Stimulated activated memory B cell treated with anti-CD40 and anti-IgM and Interleukin-4, amounts not matched to agents 10 μg/mL and 1 μg/mL and 100 μg/mL, for 72 hours (primary cell): ENCODE results near the gene MRPL9.

Experiments
- ATAC-seq: fragments of 150-1000 bp; cut with Tn5 transposase; 2 replicates; pipeline ENCODE4 v1.10.0; 2021
- H3K27ac Mint-ChIP-seq: one replicate; pipeline ENCODE4 v1.8.0; 2022; ENCODE audit warnings: mild to moderate bottlenecking, mixed read lengths
- H3K27me3 Mint-ChIP-seq: one replicate; pipeline ENCODE4 v1.8.0; 2022; ENCODE audit warnings: mixed read lengths
- H3K36me3 Mint-ChIP-seq: one replicate; pipeline ENCODE4 v1.8.0; 2022; ENCODE audit warnings: mixed read lengths
- H3K4me1 Mint-ChIP-seq: one replicate; pipeline ENCODE4 v1.8.0; 2022; ENCODE audit warnings: mixed read lengths
- H3K4me3 Mint-ChIP-seq: one replicate; pipeline ENCODE4 v1.8.0; 2022; ENCODE audit warnings: mild to moderate bottlenecking, moderate library complexity, mixed read lengths
- H3K9me3 Mint-ChIP-seq: one replicate; pipeline ENCODE4 v1.8.0; 2022; ENCODE audit warnings: mixed read lengths

MRPL9 gene

GRCh38 chr1:151762941-151763921 lies at the start of gene MRPL9:
TSS of gene MRPL9 (minus strand) at chr1:151763496. CDS start at chr1:151763479, 17 bp downstream.
- Mint-ChIP-seq H3K27me3 (no peaks in the 10 kb centered on the region), H3K9me3 (no peaks in the 10 kb centered on the region), H3K36me3 (peaks cover 32% of the 10 kb centered on the region), H3K4me3 (peak within 1 kb of the TSS; percentile 88), H3K27ac (peak within 1 kb of the TSS; percentile 97), H3K4me1 (peaks cover 18% of the 10 kb centered on the region)
- ATAC-seq = peak; percentile 99

GRCh38 chr1:151811181-151811580 lies 47.9 kb upstream of the MRPL9 start:
- Mint-ChIP-seq H3K9me3 (no peaks in the 10 kb centered on the region), H3K4me3 (no peak overlapping the region), H3K27me3 (peaks cover 19% of the 10 kb centered on the region), H3K27ac (no peak overlapping the region), H3K36me3 (no peaks in the 10 kb centered on the region), H3K4me1 (peaks cover 7% of the 10 kb centered on the region)
- ATAC-seq = no peak

- Mint-ChIP-seq H3K36me3 (no peaks in the 10 kb centered on the region), H3K27me3 (peaks cover 8% of the 10 kb centered on the region), H3K9me3 (no peaks in the 10 kb centered on the region), H3K4me3 (no peak overlapping the region), H3K27ac (no peak overlapping the region), H3K4me1 (peaks cover 7% of the 10 kb centered on the region)
- ATAC-seq = no peak
These were observed 46.8 kb upstream of the MRPL9 start for GRCh38 chr1:151809985-151810556.

- Mint-ChIP-seq H3K4me3 (no peak overlapping the region), H3K4me1 (peaks cover 12% of the 10 kb centered on the region), H3K27me3 (peaks cover 1% of the 10 kb centered on the region), H3K36me3 (no peaks in the 10 kb centered on the region), H3K9me3 (no peaks in the 10 kb centered on the region), H3K27ac (no peak overlapping the region)
- no peak for ATAC-seq
These were observed 46.1 kb upstream of the MRPL9 start for GRCh38 chr1:151809290-151809984.

GRCh38 chr1:151807766-151808165 lies 44.5 kb upstream of the MRPL9 start:
- no peaks in the 10 kb centered on the region for H3K36me3 Mint-ChIP-seq

DNA sequence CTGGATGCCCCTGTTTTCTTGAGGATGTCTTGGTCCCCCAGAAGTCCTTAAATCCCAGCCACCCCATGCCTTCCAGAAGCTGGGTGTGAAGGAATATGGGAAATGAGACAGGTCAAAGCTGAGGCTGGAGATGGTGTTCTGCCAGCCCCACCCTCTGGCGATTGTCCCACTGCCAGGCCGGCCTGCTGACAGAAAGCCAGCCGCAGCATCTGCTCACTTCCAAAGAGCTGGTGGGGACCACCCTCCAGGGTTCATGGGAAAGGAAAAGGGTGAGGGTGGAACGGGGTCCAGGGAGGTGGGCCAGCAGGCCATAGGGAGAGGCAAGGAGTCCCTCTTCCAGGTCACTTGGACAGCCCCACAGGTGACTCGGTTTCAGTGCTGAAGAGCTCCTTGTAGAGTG lies 43.8 kb upstream of the MRPL9 start:
- ATAC-seq = no peak
- Mint-ChIP-seq H3K4me3 (no peak overlapping the region), H3K27me3 (no peaks in the 10 kb centered on the region), H3K4me1 (peaks cover 20% of the 10 kb centered on the region), H3K27ac (no peak overlapping the region), H3K9me3 (no peaks in the 10 kb centered on the region), H3K36me3 (no peaks in the 10 kb centered on the region)

More at GRCh38 chr1:151807766-151808165, 44.5 kb upstream of the MRPL9 start:
- Mint-ChIP-seq H3K27me3 (no peaks in the 10 kb centered on the region), H3K4me1 (peaks cover 20% of the 10 kb centered on the region), H3K27ac (no peak overlapping the region), H3K9me3 (no peaks in the 10 kb centered on the region), H3K4me3 (no peak overlapping the region)
- no peak for ATAC-seq

GRCh38 chr1:151806170-151806569 lies 42.9 kb upstream of the MRPL9 start:
- no peak overlapping the region for H3K27ac Mint-ChIP-seq
- no peak overlapping the region for H3K4me3 Mint-ChIP-seq
- no peak for ATAC-seq
- H3K4me1 Mint-ChIP-seq = peaks cover 20% of the 10 kb centered on the region
- no peaks in the 10 kb centered on the region for H3K36me3 Mint-ChIP-seq
- no peaks in the 10 kb centered on the region for H3K27me3 Mint-ChIP-seq
- no peaks in the 10 kb centered on the region for H3K9me3 Mint-ChIP-seq

DNA sequence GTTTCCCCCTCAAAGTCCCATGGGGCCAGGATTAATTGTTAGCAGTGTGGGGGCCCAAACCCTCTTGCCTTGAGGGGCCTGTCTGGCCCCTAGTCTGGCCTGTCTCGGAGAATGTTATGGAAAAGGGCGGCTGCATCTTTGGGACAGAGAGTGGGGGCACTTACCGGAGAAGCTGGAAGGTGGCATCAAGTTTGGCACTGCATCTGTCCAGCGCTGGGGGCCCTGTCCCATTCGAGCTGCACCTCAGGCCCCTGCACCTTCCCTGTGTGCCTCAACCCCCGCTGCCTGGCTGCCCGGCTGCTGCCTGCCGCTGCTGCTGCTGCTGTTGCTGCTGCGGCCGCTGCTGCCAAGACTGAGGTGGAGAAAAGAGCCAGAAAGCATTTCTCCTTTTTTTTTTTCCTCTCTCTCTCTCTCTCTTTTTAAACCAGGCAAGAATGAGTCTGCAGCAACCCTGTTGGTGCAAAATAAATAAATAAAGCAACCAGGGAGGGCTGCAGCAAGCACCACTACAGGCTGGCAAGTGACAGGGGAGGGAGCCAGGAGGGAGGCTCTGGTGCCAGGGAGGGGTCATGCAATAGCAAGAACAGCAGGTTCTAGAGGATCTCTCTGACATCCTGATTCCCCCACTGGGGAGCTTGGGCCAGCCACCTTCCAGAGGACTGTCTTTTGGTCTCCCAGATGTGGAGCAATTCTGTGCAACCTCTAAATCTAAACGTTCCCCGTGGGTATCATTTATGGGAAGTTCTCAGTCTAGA lies 41.9 kb upstream of the MRPL9 start, which contains the start of gene LINGO4:
Gene LINGO4, minus strand, starts transcription at position 354 of the 755 bp plus-strand sequence. CDS start 2,715 bp downstream, outside the sequence.
- Mint-ChIP-seq H3K4me3 (no peak within 1 kb of the TSS), H3K36me3 (no peaks in the 10 kb centered on the region), H3K27me3 (peaks cover 7% of the 10 kb centered on the region), H3K27ac (no peak within 1 kb of the TSS), H3K4me1 (peaks cover 20% of the 10 kb centered on the region), H3K9me3 (no peaks in the 10 kb centered on the region)
- ATAC-seq = no peak

DNA sequence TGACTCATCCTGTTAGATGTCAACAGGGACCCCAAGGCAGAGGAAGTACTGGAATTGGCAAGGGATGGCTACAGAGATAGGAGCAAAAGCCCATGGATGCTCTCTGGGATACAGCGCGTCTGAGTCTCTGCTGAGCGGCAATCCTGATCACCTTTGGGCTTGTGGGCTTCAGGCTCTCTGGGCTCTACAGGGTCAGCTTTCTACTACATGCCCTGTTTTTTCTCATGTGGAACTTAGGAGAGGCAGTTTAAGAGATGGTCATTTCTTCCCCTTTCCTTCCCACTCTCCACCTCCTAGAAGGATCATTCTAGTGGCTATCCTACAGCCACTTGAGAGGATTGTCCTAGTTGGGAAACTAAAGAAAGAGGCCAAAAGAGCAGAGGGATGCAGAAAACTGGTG lies 40.6 kb upstream of the MRPL9 start:
- Mint-ChIP-seq H3K36me3 (no peaks in the 10 kb centered on the region), H3K4me3 (no peak overlapping the region), H3K27me3 (peaks cover 18% of the 10 kb centered on the region), H3K9me3 (no peaks in the 10 kb centered on the region), H3K4me1 (peaks cover 25% of the 10 kb centered on the region), H3K27ac (no peak overlapping the region)
- ATAC-seq = no peak

GRCh38 chr1:151803164-151803563 lies 39.9 kb upstream of the MRPL9 start:
- Mint-ChIP-seq H3K27me3 (peaks cover 18% of the 10 kb centered on the region), H3K9me3 (no peaks in the 10 kb centered on the region)

GRCh38 chr1:151802372-151802771 lies 39.1 kb upstream of the MRPL9 start:
- H3K4me3 Mint-ChIP-seq = no peak overlapping the region
- H3K9me3 Mint-ChIP-seq = no peaks in the 10 kb centered on the region
- H3K36me3 Mint-ChIP-seq = peaks cover 4% of the 10 kb centered on the region
- peaks cover 18% of the 10 kb centered on the region for H3K27me3 Mint-ChIP-seq
- peaks cover 19% of the 10 kb centered on the region for H3K4me1 Mint-ChIP-seq
- no peak for ATAC-seq
- no peak overlapping the region for H3K27ac Mint-ChIP-seq

More at GRCh38 chr1:151803164-151803563, 39.9 kb upstream of the MRPL9 start:
- H3K4me1 Mint-ChIP-seq = peaks cover 25% of the 10 kb centered on the region
- peaks cover 4% of the 10 kb centered on the region for H3K36me3 Mint-ChIP-seq
- no peak overlapping the region for H3K27ac Mint-ChIP-seq
- no peak overlapping the region for H3K4me3 Mint-ChIP-seq
- ATAC-seq = no peak

- Mint-ChIP-seq H3K9me3 (no peaks in the 10 kb centered on the region), H3K27me3 (peaks cover 18% of the 10 kb centered on the region), H3K27ac (no peak overlapping the region), H3K36me3 (peaks cover 7% of the 10 kb centered on the region), H3K4me1 (peaks cover 19% of the 10 kb centered on the region), H3K4me3 (no peak overlapping the region)
- no peak for ATAC-seq
These were observed 38.5 kb upstream of the MRPL9 start for GRCh38 chr1:151801846-151802245.

DNA sequence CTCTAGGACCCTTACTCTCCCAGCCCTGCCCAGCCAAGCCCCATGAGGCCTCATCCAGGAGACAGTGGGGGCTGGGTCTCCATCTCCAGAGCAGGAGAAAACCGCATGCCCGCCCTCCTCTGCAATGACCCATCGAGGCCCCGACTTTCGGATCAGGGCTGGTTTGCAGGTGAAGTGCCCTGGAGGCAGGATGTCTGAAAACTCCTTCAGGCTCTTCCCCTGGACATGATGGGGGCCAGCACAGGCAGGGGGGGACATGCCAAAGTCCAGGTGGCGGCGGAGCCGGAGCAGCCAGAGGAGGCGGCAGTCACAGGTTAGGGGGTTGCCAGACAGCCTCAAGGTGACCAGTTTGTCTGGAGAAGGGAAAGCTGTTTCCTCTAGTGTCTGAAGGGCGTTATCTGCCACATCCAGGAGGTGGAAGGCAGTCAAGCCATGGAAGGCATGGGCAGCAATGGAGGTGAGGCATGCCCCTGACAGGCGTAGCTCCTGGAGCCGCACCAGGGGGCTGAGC lies 38.1 kb upstream of the MRPL9 start:
- peaks cover 18% of the 10 kb centered on the region for H3K27me3 Mint-ChIP-seq
- peaks cover 10% of the 10 kb centered on the region for H3K36me3 Mint-ChIP-seq
- no peak for ATAC-seq
- no peak overlapping the region for H3K27ac Mint-ChIP-seq
- peaks cover 19% of the 10 kb centered on the region for H3K4me1 Mint-ChIP-seq
- H3K4me3 Mint-ChIP-seq = no peak overlapping the region
- H3K9me3 Mint-ChIP-seq = no peaks in the 10 kb centered on the region

- H3K27me3 Mint-ChIP-seq = peaks cover 18% of the 10 kb centered on the region
- H3K4me3 Mint-ChIP-seq = no peak overlapping the region
- peaks cover 10% of the 10 kb centered on the region for H3K36me3 Mint-ChIP-seq
- ATAC-seq = no peak
- peaks cover 19% of the 10 kb centered on the region for H3K4me1 Mint-ChIP-seq
- no peaks in the 10 kb centered on the region for H3K9me3 Mint-ChIP-seq
- H3K27ac Mint-ChIP-seq = no peak overlapping the region
These were observed 37.5 kb upstream of the MRPL9 start for GRCh38 chr1:151800830-151801229.
